ENCODE results near the gene GMPR2.

GMPR2 gene

DNA sequence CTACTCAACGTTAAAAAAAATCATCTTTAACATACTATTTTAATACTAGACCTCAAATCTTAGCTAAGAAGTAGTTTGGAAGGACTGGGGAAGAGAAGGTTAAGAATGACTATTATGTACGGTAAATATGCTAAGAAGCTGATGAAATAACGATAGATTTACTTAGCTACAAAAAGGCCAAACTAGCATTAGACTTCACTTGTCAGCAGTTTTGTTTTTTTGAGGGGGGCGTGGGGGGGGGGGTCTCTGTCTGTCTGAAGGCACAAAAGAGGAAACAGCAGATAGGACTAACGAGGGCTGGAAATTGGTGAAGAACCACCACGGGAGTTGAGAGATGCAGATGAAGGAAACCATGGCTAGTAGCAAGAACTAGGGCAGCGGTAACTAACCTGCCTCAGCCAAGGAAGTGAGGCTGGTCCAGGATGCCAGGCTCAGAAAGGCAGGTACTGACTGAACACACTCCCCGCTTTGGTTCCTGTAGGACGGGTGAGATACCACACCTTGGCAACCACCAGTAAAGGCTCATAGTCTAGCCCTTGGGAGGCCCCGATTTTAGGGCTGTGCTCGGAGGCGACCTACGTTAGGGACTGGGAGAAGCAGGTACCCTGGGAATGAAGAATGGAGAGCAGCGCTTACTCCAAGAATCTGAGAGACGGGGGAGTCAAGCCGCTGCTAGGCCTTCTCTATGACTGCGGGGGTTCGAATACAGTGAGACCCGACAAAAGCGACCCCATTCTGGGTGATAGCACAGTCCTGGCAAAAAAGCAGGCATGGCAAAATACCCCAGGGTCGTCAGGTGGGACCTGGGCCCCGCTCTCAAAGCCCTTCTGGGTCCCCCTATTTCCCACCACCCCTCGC is 1.2 kb upstream of the GMPR2 start:
- H3K4me1 Mint-ChIP-seq = peaks cover 23 to 40% of the 10 kb centered on the region in 2 donors
- ATAC-seq (replicated peaks) = peak; percentile 30 to 36
- peak overlapping the region; percentile 93 for H3K27ac Mint-ChIP-seq
- H3K27me3 Mint-ChIP-seq = no peaks in the 10 kb centered on the region
- peaks cover 16 to 28% of the 10 kb centered on the region in 2 donors for H3K36me3 Mint-ChIP-seq
- H3K9me3 Mint-ChIP-seq = no peaks in the 10 kb centered on the region
- peak overlapping the region; percentile 91 to 93 for H3K4me3 Mint-ChIP-seq
- DNase-seq = no peak

DNA sequence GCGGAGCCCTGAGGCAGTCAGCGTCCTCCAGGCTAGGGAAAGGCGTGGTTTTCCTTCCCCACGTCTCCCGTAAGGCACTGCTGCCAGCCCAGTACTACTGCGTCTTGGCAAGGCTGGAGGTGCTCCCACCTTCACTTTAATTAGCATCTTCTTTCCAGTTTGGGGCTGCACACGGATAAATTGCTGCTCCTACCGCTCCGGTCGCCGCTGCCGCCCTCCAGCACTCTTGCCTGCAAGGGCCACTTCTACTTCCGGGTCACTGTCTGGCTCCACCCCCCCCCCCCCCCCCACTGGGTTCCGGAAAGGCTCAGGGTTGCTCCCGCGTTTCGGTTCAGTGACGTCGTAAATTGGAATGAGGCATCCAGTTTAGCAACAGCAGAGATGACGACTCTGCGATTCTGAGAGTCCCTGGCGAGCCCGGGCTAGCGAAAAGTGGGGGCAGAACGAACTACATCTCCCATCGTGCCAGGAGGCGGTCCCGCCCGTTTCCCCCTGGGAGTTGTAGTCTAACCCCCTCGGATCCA is 546 bp upstream of the GMPR2 start, which contains the start of gene NEDD8:
NEDD8 (minus strand) TSS at position 247 of the 524 bp plus-strand sequence; CDS start at position 147, 100 bp downstream.
- peaks cover 25 to 43% of the 10 kb centered on the region in 2 donors for H3K4me1 Mint-ChIP-seq
- peak within 1 kb of the TSS; percentile 91 to 93 for H3K4me3 Mint-ChIP-seq
- ATAC-seq (replicated peaks) (peak; percentile 83 to 85), DNase-seq (peak; percentile 87)
- H3K27ac Mint-ChIP-seq = peak within 1 kb of the TSS; percentile 93
- H3K9me3 Mint-ChIP-seq = no peaks in the 10 kb centered on the region
- H3K27me3 Mint-ChIP-seq = no peaks in the 10 kb centered on the region
- peaks cover 20 to 32% of the 10 kb centered on the region in 2 donors for H3K36me3 Mint-ChIP-seq

DNA sequence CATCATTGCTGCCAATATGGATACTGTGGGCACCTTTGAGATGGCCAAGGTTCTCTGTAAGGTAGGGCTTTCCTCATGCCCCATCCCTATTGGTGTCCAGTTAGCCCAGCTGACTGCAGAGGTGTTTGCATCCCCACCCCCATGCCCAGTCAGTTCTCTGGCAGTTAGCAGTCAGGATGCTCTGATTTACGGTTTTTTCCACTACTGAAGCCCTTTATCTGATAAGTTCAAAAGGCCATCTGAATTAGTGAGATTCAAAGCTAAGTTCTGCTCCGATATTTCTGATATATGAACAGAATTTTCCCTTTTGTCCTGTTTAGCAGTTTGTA is 773 bp downstream of the GMPR2 start:
- Mint-ChIP-seq H3K9me3 (no peaks in the 10 kb centered on the region), H3K36me3 (peaks cover 29 to 40% of the 10 kb centered on the region in 2 donors), H3K27ac (peak overlapping the region; percentile 93), H3K4me1 (peaks cover 34 to 51% of the 10 kb centered on the region in 2 donors), H3K4me3 (peak overlapping the region; percentile 91 to 93), H3K27me3 (no peaks in the 10 kb centered on the region)
- DNase-seq (no peak), ATAC-seq (replicated peaks) (no peak)

DNA sequence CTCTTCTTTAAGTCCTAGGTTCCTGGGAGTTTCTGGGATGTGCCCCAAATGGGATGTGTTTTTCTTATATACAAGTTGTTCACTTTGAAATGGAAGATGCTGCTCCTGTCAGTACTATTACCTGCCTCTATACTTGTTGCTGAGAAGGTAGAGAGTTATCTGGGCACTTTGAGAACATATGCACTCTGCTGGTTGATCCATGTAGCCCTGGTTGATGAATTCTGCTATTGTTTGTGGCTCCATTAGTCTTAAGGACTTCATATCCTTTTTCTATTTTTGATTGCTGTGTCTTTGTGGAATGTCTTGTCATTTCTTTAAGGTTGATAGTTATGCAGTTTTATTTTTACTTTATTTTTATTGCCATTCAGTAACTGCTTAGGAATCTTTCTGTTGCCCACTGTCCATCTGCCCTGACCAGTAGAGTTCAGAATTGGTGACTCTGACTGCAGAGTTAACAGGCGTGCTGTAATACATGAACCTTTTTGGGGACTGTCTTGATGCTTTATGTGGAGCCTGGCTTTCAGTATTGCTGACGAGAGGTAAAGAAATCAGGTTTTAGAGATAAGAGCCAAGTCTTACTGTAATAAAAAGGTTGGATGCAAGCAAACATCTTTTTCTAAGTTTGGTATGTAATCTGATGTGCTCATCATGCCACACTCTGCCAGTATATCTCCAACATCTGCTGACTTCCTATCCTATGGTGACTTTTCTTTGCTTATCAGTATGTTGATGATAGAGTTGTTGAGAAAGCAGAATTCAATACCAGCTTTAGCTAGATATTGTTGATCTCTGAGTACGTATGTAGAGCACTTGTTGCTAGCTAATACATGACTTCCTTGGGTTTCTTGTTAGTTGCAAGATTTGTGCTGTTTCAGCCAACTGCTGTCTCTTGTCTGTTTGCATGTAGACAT is 1.6 kb downstream of the GMPR2 start:
- Mint-ChIP-seq H3K36me3 (peaks cover 35 to 45% of the 10 kb centered on the region in 2 donors), H3K27me3 (no peaks in the 10 kb centered on the region), H3K4me1 (peaks cover 42 to 54% of the 10 kb centered on the region in 2 donors), H3K27ac (peak overlapping the region; percentile 33), H3K4me3 (peak overlapping the region; percentile 21 to 28), H3K9me3 (no peaks in the 10 kb centered on the region)
- DNase-seq = no peak
- ATAC-seq (replicated peaks) = no peak

DNA sequence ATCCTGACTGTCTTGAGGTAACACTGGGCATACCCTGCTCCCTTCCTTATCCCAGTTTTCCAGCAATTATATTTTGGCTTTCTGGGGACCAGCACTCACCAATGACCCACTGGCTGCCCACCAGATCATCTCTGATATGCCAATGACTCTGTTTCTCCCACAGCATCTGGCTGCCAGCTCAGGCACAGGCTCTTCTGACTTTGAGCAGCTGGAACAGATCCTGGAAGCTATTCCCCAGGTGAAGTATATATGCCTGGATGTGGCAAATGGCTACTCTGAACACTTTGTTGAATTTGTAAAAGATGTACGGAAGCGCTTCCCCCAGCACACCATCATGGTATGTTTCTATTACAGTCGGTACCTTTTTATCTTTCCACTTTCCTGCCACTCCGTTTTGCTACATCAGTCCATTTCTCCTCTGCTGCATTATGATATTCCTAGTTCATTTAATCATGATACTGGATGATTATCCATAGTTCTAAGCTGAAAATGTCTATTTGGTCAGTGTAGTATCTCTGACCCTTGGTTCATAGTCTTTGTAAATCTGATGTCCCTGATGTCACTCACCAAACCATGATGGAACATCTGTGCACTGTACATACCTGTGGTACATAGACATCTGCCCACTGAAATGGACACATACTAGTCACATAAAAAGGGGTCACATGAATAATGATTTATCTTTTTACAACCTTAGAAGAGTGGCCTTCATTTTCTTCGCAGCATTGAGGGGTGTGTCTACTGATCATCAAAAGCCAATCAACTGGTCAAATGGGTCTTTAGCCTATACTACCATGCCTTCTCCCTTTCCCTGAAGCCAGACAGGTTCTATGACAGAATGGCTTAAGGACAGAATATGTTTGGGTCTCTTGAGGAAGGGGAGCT is 3.3 kb downstream of the GMPR2 start:
- Mint-ChIP-seq H3K4me1 (peaks cover 58 to 71% of the 10 kb centered on the region in 2 donors), H3K36me3 (peaks cover 45 to 59% of the 10 kb centered on the region in 2 donors), H3K4me3 (no peak overlapping the region), H3K27me3 (no peaks in the 10 kb centered on the region), H3K27ac (peak overlapping the region; percentile 74), H3K9me3 (no peaks in the 10 kb centered on the region)
- DNase-seq (no peak), ATAC-seq (replicated peaks) (no peak)

DNA sequence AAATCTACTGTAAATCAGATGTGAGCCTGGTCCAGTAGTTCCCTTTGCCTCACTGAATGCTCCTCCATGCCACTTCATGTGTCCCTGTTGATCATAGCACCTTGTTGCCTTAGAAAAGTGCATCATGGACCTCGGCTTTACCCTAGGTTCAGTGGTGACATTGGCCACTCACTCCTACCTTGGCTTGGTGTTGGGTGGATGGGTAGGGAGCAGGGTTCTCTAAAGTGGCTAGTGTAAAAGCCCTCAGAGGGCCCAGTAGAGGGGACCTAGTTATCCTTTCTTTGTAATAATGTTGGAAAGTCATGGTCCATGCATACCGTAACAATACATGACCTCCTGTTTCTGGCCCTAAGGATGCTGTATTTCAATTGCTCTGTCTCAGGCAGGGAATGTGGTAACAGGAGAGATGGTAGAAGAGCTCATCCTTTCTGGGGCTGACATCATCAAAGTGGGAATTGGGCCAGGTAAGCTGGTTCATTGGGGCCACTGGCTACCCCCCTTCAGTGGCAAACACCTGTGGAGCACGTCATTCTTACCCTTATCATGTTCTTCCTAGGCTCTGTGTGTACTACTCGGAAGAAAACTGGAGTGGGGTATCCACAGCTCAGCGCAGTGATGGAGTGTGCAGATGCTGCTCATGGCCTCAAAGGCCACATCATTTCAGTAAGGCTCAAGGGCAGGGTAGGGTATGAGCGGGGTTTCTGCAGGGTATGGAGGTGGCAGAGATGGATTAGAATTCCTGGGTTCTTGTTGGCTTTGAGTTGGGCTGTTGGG is 4.1 kb downstream of the GMPR2 start:
- peak overlapping the region; percentile 70 for H3K27ac Mint-ChIP-seq
- H3K36me3 Mint-ChIP-seq = peaks cover 47 to 61% of the 10 kb centered on the region in 2 donors
- no peaks in the 10 kb centered on the region for H3K9me3 Mint-ChIP-seq
- DNase-seq (no peak), ATAC-seq (replicated peaks) (no peak)
- peaks cover 60 to 73% of the 10 kb centered on the region in 2 donors for H3K4me1 Mint-ChIP-seq
- H3K27me3 Mint-ChIP-seq = no peaks in the 10 kb centered on the region
- no peak overlapping the region for H3K4me3 Mint-ChIP-seq

DNA sequence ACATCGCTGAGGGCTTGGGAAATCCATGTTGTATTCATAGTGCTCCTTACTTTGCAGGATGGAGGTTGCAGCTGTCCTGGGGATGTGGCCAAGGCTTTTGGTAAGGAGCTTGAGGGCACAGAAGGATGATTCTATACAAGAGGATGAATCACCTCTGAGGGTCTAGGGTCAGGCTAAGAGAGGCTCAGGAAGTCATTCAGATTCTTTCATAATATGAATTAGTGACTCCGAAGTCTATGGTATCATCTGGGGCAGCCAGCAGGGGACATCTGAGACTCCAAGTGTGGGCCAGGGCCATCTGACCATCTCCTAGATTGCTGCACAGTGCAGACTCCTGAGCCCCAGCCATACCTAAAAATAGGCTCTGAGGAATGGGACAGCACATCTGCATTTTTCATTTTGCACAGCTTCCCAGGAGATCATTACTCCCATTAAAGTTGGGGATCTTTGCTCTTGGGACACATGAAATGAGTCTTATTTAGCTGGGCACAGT is 4.8 kb downstream of the GMPR2 start:
- no peak for ATAC-seq (replicated peaks)
- H3K27me3 Mint-ChIP-seq = no peaks in the 10 kb centered on the region
- H3K36me3 Mint-ChIP-seq = peaks cover 53 to 63% of the 10 kb centered on the region in 2 donors
- H3K4me3 Mint-ChIP-seq = no peak overlapping the region
- H3K9me3 Mint-ChIP-seq = no peaks in the 10 kb centered on the region
- DNase-seq = no peak
- H3K27ac Mint-ChIP-seq = peak overlapping the region; percentile 70
- H3K4me1 Mint-ChIP-seq = peaks cover 62 to 73% of the 10 kb centered on the region in 2 donors

DNA sequence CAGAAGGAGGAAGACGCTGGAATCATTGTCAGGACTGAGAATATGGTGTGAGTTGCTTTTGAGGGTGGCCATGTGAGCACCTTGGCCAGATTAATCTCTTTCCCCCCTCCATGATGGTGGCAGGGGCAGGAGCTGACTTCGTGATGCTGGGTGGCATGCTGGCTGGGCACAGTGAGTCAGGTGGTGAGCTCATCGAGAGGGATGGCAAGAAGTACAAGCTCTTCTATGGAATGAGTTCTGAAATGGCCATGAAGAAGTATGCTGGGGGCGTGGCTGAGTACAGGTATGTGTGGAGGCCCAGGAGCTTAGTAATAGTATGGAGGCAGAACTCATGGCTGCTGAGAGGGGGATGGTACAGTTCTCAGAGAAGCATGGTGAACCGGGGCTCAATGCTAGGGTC is 5.4 kb downstream of the GMPR2 start:
- ATAC-seq (replicated peaks) (no peak), DNase-seq (no peak)
- Mint-ChIP-seq H3K27ac (peak overlapping the region; percentile 43), H3K27me3 (no peaks in the 10 kb centered on the region), H3K9me3 (no peaks in the 10 kb centered on the region), H3K36me3 (peaks cover 53 to 63% of the 10 kb centered on the region in 2 donors), H3K4me1 (peaks cover 62 to 76% of the 10 kb centered on the region in 2 donors), H3K4me3 (no peak overlapping the region)

DNA sequence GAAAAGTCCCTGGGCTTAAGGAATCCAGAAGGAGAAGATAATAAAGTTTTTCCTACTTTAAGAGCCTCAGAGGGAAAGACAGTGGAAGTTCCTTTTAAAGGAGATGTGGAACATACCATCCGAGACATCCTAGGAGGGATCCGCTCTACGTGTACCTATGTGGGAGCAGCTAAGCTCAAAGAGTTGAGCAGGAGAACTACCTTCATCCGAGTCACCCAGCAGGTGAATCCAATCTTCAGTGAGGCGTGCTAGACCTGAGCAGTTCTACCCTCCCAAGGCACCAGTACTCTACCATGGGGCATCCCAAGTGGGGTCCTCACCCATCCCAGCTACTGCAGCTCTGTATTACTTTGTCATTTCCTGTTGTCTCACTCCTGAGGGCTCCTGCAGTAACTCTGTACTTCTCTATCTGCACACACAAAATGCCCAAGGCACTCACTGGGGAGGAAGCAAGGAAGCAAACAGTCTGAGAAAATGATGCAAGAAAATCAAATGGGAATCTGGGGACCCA is 5.9 kb downstream of the GMPR2 start:
- H3K4me3 Mint-ChIP-seq = no peak overlapping the region
- H3K4me1 Mint-ChIP-seq = peaks cover 63 to 77% of the 10 kb centered on the region in 2 donors
- H3K9me3 Mint-ChIP-seq = no peaks in the 10 kb centered on the region
- ATAC-seq (replicated peaks) (no peak), DNase-seq (no peak)
- H3K27ac Mint-ChIP-seq = peak overlapping the region; percentile 82
- peaks cover 53 to 63% of the 10 kb centered on the region in 2 donors for H3K36me3 Mint-ChIP-seq
- H3K27me3 Mint-ChIP-seq = no peaks in the 10 kb centered on the region

DNA sequence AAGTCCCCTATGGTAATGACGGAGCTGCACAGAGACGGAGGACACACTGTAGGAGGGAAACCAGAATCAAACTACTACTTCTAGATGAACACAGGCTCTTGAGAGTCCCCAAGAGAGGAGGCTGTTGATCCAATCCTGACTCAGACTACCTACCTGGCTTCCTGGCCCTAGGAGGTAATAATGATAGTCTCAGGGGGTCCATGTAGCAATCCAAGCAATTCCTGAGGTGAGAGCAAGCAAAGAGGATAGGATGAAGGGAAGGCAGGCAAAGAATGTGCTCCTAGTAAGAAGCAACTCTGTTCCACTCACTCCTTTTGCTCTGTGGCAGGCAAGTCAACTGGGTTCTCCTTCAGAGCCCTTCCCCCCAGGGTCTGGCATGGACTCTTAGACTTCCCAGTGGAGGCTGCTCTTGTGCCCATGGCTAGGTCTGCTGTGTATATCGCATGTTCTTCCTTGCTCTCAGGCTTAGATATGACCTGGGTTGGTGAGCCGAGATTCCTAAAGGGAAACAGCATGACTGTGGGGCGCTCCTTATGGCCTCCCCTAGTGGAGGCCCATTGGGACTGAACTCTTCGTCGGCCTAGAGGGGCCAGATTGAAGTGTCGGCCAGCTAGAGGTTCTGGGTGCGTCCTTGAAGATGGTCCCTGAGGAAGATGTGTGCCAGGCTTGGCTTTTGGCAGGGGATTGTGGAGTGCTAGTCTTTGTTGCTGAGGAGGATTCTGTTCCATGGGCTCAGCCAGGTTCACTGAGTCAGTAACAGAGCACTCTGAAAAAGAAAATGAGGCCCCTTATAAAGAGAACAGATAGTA is 7.6 kb downstream of the GMPR2 start:
- H3K27ac Mint-ChIP-seq = peak overlapping the region; percentile 71
- no peak for ATAC-seq (replicated peaks)
- H3K4me1 Mint-ChIP-seq = peaks cover 61 to 75% of the 10 kb centered on the region in 2 donors
- no peak for DNase-seq
- H3K36me3 Mint-ChIP-seq = peaks cover 53 to 54% of the 10 kb centered on the region in 2 donors
- no peaks in the 10 kb centered on the region for H3K27me3 Mint-ChIP-seq
- no peaks in the 10 kb centered on the region for H3K9me3 Mint-ChIP-seq
- H3K4me3 Mint-ChIP-seq = peak overlapping the region; percentile 25 to 99

DNA sequence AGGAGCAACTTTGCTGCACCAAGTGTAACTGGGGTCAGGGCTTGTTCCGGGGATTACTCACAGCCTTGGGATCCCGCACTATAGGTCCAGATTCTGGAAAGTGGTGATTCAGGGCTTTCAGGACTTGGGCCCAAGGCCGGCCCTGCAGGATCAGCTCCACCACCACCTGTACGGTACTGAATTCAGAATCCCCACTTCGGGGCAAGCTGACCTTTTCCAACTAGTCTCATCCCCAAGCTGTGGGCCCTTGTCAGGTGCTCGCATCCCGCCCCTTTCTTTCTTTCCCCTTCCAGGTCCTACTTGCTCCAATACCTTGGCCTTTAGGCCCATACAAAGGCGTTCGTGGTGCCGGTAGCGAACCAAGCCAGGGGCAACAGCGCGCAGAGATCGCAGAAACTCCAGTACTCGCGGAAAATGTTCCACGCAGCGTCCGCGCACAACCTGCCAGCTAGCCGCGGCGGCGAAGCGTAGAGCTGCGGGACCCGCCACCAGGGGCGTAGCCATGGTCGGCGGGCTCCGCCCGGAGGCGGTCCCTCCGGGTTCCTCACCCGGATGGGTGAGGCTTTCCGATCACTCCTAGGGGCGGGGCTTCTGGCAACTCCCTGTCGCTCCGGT is 9.2 kb downstream of the GMPR2 start:
- Mint-ChIP-seq H3K27ac (peak overlapping the region; percentile 100), H3K4me1 (peaks cover 54 to 66% of the 10 kb centered on the region in 2 donors)

More for the DNA sequence above, 9.2 kb downstream of the GMPR2 start:
- H3K27me3 Mint-ChIP-seq = no peaks in the 10 kb centered on the region
- peaks cover 39 to 41% of the 10 kb centered on the region in 2 donors for H3K36me3 Mint-ChIP-seq
- DNase-seq (peak; percentile 92), ATAC-seq (replicated peaks) (peak; percentile 82 to 85)
- no peaks in the 10 kb centered on the region for H3K9me3 Mint-ChIP-seq
- H3K4me3 Mint-ChIP-seq = peak overlapping the region; percentile 97 to 99

All from stimulated activated naive B cell treated with anti-CD40 and anti-IgM and Interleukin-4, amounts not matched to agents 10 μg/mL and 1 μg/mL and 100 μg/mL, for 72 hours (primary cell).